HCT116 (cell line): ENCODE data around the gene RBPMS2. TPM values are rescaled to one million over a fixed set of nuclear protein-coding genes. Genes with fewer than 3 reads are reported as not detected.

Source experiments
- ATAC-seq: fragments of 200-7000 bp; cut with Tn5 transposase; 2 replicates; pipeline ENCODE4 v1.9.1; 2020; ENCODE audit warnings: mild to moderate bottlenecking, moderate library complexity
- BruUV-seq: library from RNA; stranded (reverse); fragments of 400-500 nt; replicated peaks from 2 replicates; lab custom pipeline; 2021; lab: Mats Ljungman, UMichigan
- CTCF ChIA-PET: fragments of 300-600 bp; sonication (Branson Sonifier 250); formaldehyde crosslinking; loops from one replicate; lab custom pipeline; 2021; ENCODE audit warnings: antibody characterized with exemption; lab: Charles Lee
- POLR2A ChIA-PET: fragments of 300-600, 350-600 bp; sonication (Branson Sonifier 250); formaldehyde crosslinking; loops from one replicate; lab custom pipeline; 2021; ENCODE audit warnings: antibody characterized with exemption; lab: Charles Lee
- RAD21 ChIA-PET, 2 experiments: fragments of 300-600 bp; sonication (Branson Sonifier 250); formaldehyde crosslinking; loops; one replicate each; lab custom pipeline; 2023; ENCODE audit warnings: low total read pairs in 2 of 2; ENCODE audit not compliant: uncharacterized antibody in 2 of 2, unreplicated experiment in 2 of 2, low non-redundant PET in 1 of 2; lab: Charles Lee
- DNase-seq: peaks from one replicate; pipeline ENCODE4 v3.0.0-alpha.2; 2010; ENCODE audit warnings: low read depth, low spot score
- H2AFZ ChIP-seq: fragments of 200-600 bp; shearing (Covaris generic), sonication (generic); 2 replicates; pipeline ENCODE4 v1.6.1; 2017; ENCODE audit warnings: low read depth, mixed run types, mixed read lengths, antibody characterized with exemption, low read length; ENCODE audit not compliant: poor library complexity, severe bottlenecking
- H3K27ac ChIP-seq: 2 replicates; pipeline ENCODE4 v1.5.1; 2012; ENCODE audit warnings: low read depth, low read length
- H3K27me3 ChIP-seq: fragments of 200-600 bp; sonication (generic); 2 replicates; pipeline ENCODE4 v1.6.1; 2016; ENCODE audit warnings: mixed run types, low read length, mixed read lengths; ENCODE audit not compliant: insufficient read depth
- H3K36me3 ChIP-seq, 2 experiments: fragments of 200-500 bp in 1 of 2; fragments of 200-600 bp in 1 of 2; sonication (Bioruptor generic) in 1 of 2; sonication (generic) in 1 of 2; 2 replicates each; pipeline versions ENCODE4 v1.5.1 to v1.6.1; 2014 to 2016; ENCODE audit warnings: low read length in 2 of 2, inconsistent platforms in 1 of 2, mixed read lengths in 1 of 2, mixed run types in 1 of 2; ENCODE audit not compliant: insufficient read depth in 2 of 2, control insufficient read depth in 1 of 2
- H3K4me1 ChIP-seq, 2 experiments: fragments of 200-600 bp in 1 of 2; sonication (generic) in 1 of 2; 2 replicates each; pipeline versions ENCODE4 v1.5.1 to v1.6.1; 2012 to 2017; ENCODE audit warnings: low read length in 2 of 2, inconsistent platforms in 1 of 2, mild to moderate bottlenecking in 1 of 2, mixed read lengths in 1 of 2, mixed run types in 1 of 2, moderate library complexity in 1 of 2; ENCODE audit not compliant: insufficient read depth in 2 of 2, control insufficient read depth in 1 of 2
- H3K4me2 ChIP-seq: fragments of 200-600 bp; sonication (generic); 2 replicates; pipeline ENCODE4 v1.6.1; 2017; ENCODE audit warnings: mixed run types, low read length, mixed read lengths
- H3K4me3 ChIP-seq, 2 experiments: fragments of 200-600 bp in 1 of 2; sonication (generic) in 1 of 2; replicated peaks in 1 of 2; 2 replicates each; pipeline ENCODE4 v1.5.1; 2011 to 2016; ENCODE audit warnings: low read length in 2 of 2, control low read depth in 1 of 2, low read depth in 1 of 2, mild to moderate bottlenecking in 1 of 2, mixed read lengths in 1 of 2, mixed run types in 1 of 2
- H3K79me2 ChIP-seq: fragments of 200-600 bp; sonication (generic); 2 replicates; pipeline ENCODE4 v1.6.1; 2017; ENCODE audit warnings: mild to moderate bottlenecking, mixed run types, low read length, moderate library complexity, mixed read lengths; ENCODE audit not compliant: insufficient read depth
- H3K9ac ChIP-seq: fragments of 200-600 bp; sonication (generic); 2 replicates; pipeline ENCODE4 v1.6.1; 2016; ENCODE audit warnings: low read length, mixed read lengths
- H3K9me2 ChIP-seq: fragments of 200-600 bp; sonication (generic), shearing (Covaris generic); 2 replicates; pipeline ENCODE4 v1.6.1; 2017; ENCODE audit warnings: mixed run types, mild to moderate bottlenecking, moderate library complexity; ENCODE audit not compliant: insufficient read depth
- H3K9me3 ChIP-seq, 2 experiments: fragments of 200-500 bp in 1 of 2; fragments of 200-600 bp in 1 of 2; sonication (Bioruptor generic) in 1 of 2; sonication (generic) in 1 of 2; 2 replicates each; pipeline ENCODE4 v1.6.1; 2014 to 2017; ENCODE audit warnings: low read length in 2 of 2, mixed read lengths in 2 of 2, inconsistent platforms in 1 of 2, low read depth in 1 of 2, mild to moderate bottlenecking in 1 of 2, mixed run types in 1 of 2, moderate library complexity in 1 of 2; ENCODE audit not compliant: control insufficient read depth in 1 of 2, insufficient read depth in 1 of 2
- H4K20me1 ChIP-seq: fragments of 200-600 bp; sonication (generic), shearing (Covaris generic); 2 replicates; pipeline ENCODE4 v1.6.1; 2017; ENCODE audit warnings: mixed run types, mild to moderate bottlenecking, moderate library complexity; ENCODE audit not compliant: insufficient read depth
- CBX3 ChIP-seq: IDR thresholded peaks from 2 replicates; pipeline ENCODE4 v1.6.1; 2012; ENCODE audit warnings: low read depth
- ELF1 ChIP-seq: IDR thresholded peaks from 2 replicates; pipeline ENCODE4 v1.6.1; 2012; ENCODE audit warnings: low read depth, borderline replicate concordance
- EZH2 ChIP-seq: fragments of 200-600 bp; sonication (generic); IDR thresholded peaks from 2 replicates; pipeline ENCODE4 v1.6.1; 2017; ENCODE audit warnings: antibody characterized with exemption, mixed run types
- EZH2phosphoT487 ChIP-seq: fragments of 200-600 bp; IDR thresholded peaks from 2 replicates; pipeline ENCODE4 v1.6.1; 2018; ENCODE audit warnings: antibody characterized with exemption, borderline replicate concordance
- JUND ChIP-seq: IDR thresholded peaks from 2 replicates; pipeline ENCODE4 v1.6.1; 2012
- POLR2A ChIP-seq: IDR thresholded peaks from 2 replicates; pipeline ENCODE4 v1.7.0; 2011; ENCODE audit warnings: borderline replicate concordance; ENCODE audit not compliant: insufficient read depth, insufficient read length; ENCODE audit errors: extremely low read depth
- RAD21 ChIP-seq: IDR thresholded peaks from 2 replicates; pipeline ENCODE4 v1.6.1; 2012; ENCODE audit warnings: low read depth, mild to moderate bottlenecking
- REST ChIP-seq: IDR thresholded peaks from 2 replicates; pipeline ENCODE4 v1.6.1; 2012; ENCODE audit warnings: low read depth
- SIN3A ChIP-seq: IDR thresholded peaks from 2 replicates; pipeline ENCODE4 v1.6.1; 2012; ENCODE audit warnings: low read depth
- SP1 ChIP-seq: IDR thresholded peaks from 2 replicates; pipeline ENCODE4 v1.6.1; 2012; ENCODE audit warnings: low read depth
- SRF ChIP-seq: IDR thresholded peaks from 2 replicates; pipeline ENCODE4 v1.6.1; 2012; ENCODE audit warnings: low read depth
- YY1 ChIP-seq: IDR thresholded peaks from 2 replicates; pipeline ENCODE4 v1.6.1; 2011; ENCODE audit warnings: low read length, low read depth, moderate library complexity, mild to moderate bottlenecking; ENCODE audit not compliant: insufficient replicate concordance; ENCODE audit errors: extremely low read depth
- ZFX ChIP-seq: fragments of 450-650 bp; IDR thresholded peaks from 2 replicates; pipeline ENCODE4 v1.6.1; 2017
- intact Hi-C: fragments of 100-400 bp; cut with micrococcal nuclease; formaldehyde crosslinking; loops from 2 replicates; pipeline ENCODE4 v1.10.0; 2022
- total RNA-seq: library from RNA; stranded (reverse); gene quantifications from one replicate; pipeline ENCODE4 v1.2.1, GENCODE V29; 2021; ENCODE audit not compliant: unreplicated experiment
- TF ChIP-seq, protein P1 (sequence below): IDR thresholded peaks from 2 replicates; pipeline ENCODE4 v1.6.1; 2012
- TF ChIP-seq, protein P2 (sequence below): IDR thresholded peaks from 2 replicates; pipeline ENCODE4 v1.6.1; 2011; ENCODE audit warnings: mild to moderate bottlenecking, low read length, moderate library complexity; ENCODE audit not compliant: insufficient replicate concordance; ENCODE audit errors: extremely low read depth

The RBPMS2 gene
- total RNA-seq, 1 experiment from 2014 or later: 11.6 TPM

DNA sequence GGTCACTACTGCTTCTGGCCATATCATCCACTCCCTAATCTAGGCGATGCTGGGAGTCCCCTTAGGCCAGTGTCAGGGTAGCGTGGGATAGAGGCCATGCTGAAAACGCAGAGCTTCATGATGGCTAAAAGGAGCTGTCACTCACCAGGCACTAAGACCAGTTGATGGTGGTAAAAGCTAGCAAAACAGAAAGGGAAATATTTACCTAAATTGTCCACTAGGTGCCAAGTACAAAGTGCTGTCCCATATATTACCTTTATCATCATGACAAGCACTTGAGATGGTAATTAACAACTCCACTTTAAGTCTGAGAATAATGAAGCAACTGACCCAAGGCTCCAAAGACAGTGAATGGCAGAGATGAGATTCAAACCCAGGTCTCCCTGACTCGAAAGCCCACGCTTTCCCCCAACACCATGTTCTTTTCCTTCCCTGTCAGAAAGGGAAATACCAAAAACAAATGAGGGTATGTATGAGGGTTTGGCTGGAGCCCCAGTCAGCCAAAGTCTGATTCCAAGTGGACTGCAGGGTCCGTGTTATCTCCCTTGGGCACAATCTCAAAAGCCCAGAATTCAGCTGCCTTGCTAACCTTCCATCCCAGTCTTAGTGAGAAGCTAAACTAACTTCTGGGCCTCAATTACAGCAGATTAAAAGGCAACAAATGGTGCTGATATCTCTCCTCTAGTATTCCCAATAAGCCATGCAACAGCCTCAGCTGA is 84.7 kb downstream of the RBPMS2 start (continued):
- TF ChIP-seq REST (no peak), YY1 (no peak), EZH2 (no peak)
- TF ChIP-seq, protein P1, sequence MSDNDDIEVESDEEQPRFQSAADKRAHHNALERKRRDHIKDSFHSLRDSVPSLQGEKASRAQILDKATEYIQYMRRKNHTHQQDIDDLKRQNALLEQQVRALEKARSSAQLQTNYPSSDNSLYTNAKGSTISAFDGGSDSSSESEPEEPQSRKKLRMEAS: no peak

DNA sequence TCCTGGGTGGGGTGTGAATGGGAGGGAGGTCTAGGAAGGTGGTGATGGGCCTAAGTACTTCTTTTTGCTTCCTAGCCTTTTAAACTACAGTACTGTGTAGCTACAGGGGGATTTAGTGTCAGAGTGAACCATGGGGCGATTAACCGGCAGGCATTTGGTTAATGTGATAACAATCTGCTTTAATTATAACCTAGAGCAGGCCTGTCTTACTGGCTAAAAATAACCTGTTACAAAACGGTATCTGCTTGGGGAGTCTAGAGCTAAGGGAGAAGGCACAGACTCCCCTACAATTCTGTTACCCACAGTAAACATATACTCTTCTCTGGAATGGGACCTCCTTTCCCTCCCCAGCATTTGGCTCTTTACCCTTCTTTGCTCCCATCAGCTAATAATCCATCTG is 85.4 kb downstream of the RBPMS2 start:
- BruUV-seq: no TSS peak
- Histone ChIP-seq H3K4me1 (no peaks in the 10 kb centered on the region), H3K79me2 (peaks cover 8% of the 10 kb centered on the region; the same call in 1 of the 2 replicates), H3K27me3 (no peaks in the 10 kb centered on the region), H2AFZ (no peak overlapping the region), H3K4me3 (no peak overlapping the region), H3K9me3 (no peaks in the 10 kb centered on the region), H3K9ac (no peak overlapping the region), H3K27ac (no peak overlapping the region), H4K20me1 (no peaks in the 10 kb centered on the region), H3K9me2 (no peaks in the 10 kb centered on the region), H3K36me3 (peaks cover 20 to 36% of the 10 kb centered on the region in 2 experiments; a peak in 3 of 4 replicates), H3K4me2 (no peak overlapping the region)
- DNase-seq (no peak), ATAC-seq (no peak)
- ChIA-PET POLR2A (no interaction called here), CTCF (interaction anchor here (1.4 to 3.0 kb wide), 2 partner anchors 9 to 38 kb away, joined by 3 to 17 read pairs; no protein-coding TSS in a partner anchor)
- TF ChIP-seq RAD21 (no peak), CBX3 (no peak), SRF (no peak), POLR2A (no peak), SIN3A (no peak), ZFX (no peak), ELF1 (no peak), YY1 (no peak), SP1 (no peak), JUND (no peak), EZH2phosphoT487 (no peak)
- TF ChIP-seq, protein P2, sequence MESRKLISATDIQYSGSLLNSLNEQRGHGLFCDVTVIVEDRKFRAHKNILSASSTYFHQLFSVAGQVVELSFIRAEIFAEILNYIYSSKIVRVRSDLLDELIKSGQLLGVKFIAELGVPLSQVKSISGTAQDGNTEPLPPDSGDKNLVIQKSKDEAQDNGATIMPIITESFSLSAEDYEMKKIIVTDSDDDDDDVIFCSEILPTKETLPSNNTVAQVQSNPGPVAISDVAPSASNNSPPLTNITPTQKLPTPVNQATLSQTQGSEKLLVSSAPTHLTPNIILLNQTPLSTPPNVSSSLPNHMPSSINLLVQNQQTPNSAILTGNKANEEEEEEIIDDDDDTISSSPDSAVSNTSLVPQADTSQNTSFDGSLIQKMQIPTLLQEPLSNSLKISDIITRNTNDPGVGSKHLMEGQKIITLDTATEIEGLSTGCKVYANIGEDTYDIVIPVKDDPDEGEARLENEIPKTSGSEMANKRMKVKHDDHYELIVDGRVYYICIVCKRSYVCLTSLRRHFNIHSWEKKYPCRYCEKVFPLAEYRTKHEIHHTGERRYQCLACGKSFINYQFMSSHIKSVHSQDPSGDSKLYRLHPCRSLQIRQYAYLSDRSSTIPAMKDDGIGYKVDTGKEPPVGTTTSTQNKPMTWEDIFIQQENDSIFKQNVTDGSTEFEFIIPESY: no peak
- TF ChIP-seq, all 23 proteins: peak for 0
- intact Hi-C loops: no loop called here
- RAD21 ChIA-PET: no interaction called here
